GM18507 (cell line): ENCODE data around the gene NTRK1.
"Not testable (repeated sequence)": the region's sequence is repeated elsewhere in the genome, so short reads cannot be mapped to it uniquely, and the experiment has no call there.

Source experiments
- DNase-seq: peaks from one replicate; pipeline ENCODE4 v3.0.0; 2011; ENCODE audit warnings: low read depth; ENCODE audit not compliant: insufficient read length; ENCODE audit errors: extremely low spot score
- FAIRE-seq: peaks from 2 replicates; lab custom pipeline; 2011; peaks lifted over from hg19 to GRCh38; lab: Jason Lieb, UNC

Gene NTRK1

DNA sequence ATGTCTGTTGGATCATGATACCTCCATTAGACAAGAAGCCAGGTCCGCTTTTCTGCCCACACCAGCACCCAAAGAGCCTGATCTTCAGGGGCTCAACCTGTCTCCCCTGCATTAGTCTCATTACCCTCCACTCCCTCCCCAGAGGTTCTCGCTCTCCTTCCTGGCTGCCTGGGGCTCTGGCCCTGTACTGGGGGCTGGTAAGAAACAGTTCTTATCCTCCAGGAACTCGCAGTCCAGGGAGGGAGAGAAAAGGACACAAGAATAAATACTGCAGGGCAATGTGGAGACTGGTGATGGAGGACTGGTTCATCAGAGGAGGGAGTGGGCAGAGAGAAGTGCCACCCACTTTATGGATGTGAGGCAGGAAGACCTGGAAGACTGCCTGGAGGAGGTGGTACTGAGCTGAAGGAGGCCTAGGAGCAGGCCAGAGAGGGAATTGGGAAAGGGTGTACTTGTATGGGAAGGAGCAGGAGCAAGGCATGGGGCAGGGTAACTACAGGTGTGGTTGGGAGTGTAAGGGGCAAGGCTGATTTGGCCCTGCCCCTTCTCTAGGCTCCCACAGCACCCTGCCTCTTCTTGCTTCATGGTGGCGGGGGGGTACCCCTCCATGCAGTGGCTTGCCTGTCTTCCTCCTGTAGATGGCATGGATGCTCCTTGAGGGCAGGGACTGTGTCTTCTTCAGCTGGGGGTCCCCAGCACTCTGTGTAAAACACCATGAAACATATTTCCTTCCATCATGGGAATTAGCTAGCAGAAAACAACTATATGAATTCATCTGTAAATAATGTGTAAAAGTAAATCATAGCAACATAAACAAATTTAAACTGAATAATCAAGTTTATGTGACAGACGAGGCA, 64.7 kb downstream of the NTRK1 start:
- FAIRE-seq: no peak

DNA sequence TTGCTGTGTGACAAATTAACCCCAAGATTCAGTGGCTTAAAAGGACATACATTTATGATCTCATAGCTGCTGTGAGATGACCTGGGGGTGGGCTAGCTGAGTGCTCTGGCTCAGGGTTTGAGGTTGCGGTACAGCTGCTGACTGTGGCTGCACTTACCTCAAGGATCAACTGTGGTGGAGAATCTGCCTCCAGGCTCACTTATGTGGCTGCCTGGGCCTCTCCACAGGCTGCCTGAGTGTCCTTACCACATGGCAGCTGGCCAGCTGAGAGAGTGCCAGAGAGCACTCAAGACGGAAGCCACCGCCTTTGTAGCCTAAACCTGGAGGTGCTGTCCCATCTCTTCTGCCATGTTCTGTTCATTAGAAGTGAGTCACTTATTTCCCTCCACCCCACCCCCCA, 65.5 kb downstream of the NTRK1 start:
- no peak for DNase-seq
- FAIRE-seq: no peak

More for the DNA sequence above, 64.7 kb downstream of the NTRK1 start:
- DNase-seq: no peak

DNA sequence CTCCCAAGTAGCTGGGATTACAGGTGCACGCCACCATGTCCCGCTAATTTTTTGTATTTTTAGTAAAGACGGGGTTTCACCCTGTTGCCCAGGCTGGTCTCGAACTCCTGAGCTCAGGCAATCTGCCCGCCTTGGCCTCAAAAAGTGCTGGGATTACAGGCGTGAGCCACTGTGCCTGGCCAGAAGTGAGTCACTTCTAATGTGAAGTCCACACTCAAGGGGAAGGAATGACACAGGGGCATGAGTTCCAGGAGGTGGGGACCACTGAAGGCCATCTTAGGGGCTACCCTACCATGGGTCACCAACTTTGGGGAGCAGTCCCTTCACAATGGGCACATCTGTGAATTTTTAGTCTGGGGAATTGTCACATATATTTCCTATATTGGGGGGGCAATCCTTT, 66.0 kb downstream of the NTRK1 start:
- not testable (repeated sequence) for FAIRE-seq, DNase-seq

DNA sequence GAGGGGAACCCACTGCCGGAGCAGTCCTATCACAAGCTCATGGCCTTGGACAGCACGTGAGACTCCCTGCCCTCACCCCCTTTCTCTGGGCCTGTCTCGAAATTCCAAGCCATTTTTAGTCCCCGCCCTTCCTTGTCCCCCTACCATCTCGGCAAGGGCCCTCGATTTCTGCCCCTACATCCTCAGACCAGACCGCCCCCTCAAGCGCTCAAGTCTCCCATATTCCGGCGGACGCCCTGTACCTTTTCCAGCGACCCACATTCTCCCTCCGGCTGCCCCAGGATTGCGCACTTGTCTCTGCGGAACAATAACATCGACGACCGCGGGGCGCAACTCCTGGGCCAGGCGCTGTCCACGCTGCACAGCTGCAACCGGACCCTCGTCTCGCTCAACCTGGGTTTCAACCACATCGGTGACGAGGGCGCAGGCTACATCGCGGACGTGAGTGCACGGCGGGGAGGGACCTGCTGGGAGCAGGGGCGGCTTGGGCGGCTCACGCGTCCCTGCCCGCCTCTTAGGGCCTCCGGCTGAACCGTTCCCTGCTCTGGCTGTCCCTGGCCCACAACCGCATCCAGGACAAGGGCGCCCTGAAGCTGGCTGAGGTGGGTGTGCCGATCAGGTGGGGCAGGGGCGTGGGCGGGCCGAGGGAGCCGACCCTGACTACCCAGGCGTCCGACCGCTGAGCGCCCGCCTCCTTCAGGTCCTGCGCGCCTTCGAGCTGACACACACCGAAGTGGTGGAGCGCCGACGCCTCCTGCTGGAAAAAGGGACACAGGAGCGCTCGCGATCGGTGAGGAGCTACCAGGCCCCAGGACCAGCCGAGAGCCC, 66.8 kb downstream of the NTRK1 start:
- FAIRE-seq: no peak
- peak; percentile 40 for DNase-seq

DNA sequence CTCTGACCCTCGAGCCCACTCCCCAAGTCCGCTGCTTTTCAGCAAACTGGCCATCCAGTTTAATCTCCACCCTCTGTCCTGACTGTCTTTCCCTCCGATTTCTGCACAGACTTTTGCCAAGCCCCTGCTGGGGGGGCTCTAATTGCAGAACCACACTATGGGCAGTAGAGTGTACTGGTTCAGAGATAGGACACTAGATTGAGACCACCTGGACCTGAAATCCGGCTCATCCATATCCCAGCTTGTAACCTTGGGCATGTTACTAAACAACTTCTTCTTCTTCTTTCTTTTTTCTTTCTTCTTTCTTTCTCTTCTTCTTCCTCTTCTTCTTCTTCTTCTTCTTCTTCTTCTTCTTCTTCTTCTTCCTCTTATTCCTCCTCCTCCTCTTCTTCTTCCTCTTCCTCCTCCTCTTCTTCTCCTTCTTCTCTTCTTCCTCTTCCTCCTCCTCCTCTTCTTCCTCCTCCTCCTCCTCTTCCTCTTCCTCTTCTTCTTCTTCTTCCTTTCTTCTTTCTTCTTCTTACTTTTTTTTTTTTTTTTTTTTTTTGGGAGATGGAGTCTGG, 67.5 kb downstream of the NTRK1 start:
- no peak for DNase-seq
- FAIRE-seq: no peak

DNA sequence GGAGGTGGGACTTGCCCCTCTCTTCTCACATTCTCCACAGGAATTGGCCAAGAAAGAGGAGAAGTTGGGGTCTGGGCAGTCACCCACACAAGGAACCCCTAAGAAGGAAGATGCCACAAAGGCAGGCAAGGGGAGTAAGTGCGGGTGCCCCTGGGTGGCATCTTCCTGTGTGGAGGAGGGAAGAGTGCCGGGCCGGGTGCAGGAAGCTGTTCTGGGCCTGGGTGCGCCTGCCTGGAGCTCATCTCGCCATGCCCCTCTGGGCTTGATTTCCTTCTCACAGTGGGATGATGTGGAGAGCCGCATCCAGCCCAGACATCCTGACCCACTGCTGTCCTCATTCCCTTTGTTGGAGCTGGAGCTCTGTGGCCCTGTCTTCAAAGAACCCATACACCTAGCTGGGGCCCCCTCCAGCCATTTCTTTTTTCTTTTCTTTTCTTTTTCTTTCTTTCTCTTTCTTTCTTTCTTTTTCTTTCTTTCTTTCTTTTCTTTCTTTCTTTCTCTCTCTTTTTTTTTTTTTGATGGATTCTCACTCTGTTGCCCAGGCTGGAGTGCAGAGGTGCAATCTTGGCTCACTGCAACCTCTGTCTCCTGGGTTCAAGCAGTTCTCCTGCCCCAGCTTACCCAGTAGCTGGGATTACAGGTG, 69.1 kb downstream of the NTRK1 start:
- FAIRE-seq: no peak
- no peak for DNase-seq

DNA sequence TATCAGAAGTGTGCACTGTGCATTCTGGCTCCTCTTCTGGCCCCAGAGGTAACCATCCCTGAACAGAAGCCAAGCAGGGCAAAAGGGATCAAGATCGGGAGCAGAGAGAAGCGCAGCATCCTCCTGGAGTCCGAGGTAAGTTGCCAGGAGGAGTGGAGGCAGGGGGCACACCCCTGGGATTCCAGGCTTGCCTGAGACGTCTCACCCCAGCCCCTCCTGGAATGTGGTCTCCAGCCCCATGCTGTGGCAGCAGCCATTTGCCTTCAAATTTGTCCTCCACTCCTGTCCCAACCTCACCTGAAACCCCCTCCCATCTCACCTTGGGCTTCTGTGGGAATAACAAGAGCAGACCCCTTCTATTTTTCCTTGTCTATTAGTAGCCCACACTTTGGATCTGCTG, 69.8 kb downstream of the NTRK1 start:
- no peak for FAIRE-seq
- DNase-seq: no peak
